ENCODE measurements around the gene SPARC. TPM values are rescaled to one million over a fixed set of nuclear protein-coding genes. Genes with fewer than 3 reads are reported as not detected.

SPARC gene
- total and polyA plus RNA-seq, 5 experiments from 2014 or later = not detected

DNA sequence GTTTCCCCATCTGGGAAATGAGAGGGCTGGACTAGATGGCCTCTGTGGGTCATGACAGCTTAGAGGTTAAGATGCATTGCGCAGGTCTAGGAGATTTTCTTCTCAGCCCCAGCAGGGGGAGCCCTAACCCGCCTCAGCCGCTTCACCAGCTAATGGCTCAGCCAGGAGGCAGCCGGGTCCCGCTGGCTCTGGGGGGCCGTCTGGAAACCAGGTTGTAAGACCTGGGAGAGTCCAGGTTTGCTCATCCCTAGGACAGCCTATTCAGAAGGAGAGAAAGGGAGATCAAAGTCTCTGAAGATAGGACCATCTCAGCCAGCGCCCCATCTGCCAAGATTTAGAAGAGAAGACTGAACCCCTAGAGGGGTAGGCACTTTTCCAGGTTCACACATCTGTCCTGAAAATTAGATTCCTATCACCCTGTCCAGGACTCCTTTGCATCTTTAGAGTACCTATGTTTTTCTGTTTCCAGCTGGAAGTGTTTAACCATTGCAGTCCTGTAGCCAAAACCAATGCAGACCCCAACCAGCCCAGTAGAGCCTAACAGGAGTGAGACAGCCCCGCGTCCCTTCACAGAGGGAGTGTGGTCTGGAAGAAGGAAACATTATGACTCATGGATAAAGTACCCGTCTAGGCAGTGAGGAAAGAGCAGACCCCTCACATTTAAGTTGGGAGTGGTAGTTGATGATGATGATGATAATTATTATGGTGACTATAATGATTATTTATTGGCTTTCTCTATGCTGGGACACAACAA lies 27.5 kb downstream of the SPARC start:
- Mint-ChIP-seq H3K4me1 (peaks cover 4 to 16% (median 12%) of the 10 kb centered on the region in 4 donors), H3K4me3 (no peak overlapping the region), H3K27me3 (peaks cover 0 to 7% (median 3%) of the 10 kb centered on the region in 5 donors), H3K9me3 (no peaks in the 10 kb centered on the region), H3K36me3 (no peaks in the 10 kb centered on the region), H3K27ac (peak overlapping the region in 2 of 10 donors; percentile 18 to 32)
- POLR2A ChIA-PET = interaction anchor here (1.0 to 1.1 kb wide), 2 partner anchors 99 to 112 kb away, joined by 3 to 6 read pairs; partner anchors contain the start of genes ATOX1 and G3BP1
- DNase-seq = peak; percentile 61 to 84 (median 78)
- peak; percentile 95 to 99 for ATAC-seq

- ATAC-seq = no peak
- H3K4me3 Mint-ChIP-seq = no peak overlapping the region
Measured at GRCh38 chr5:151657114-151657513, 29.6 kb downstream of the SPARC start.

GRCh38 chr5:151656311-151656710 lies 30.4 kb downstream of the SPARC start:
- POLR2A ChIA-PET = interaction anchor here (0.7 kb wide), 1 partner anchor 129 kb away, joined by 8 read pairs; no protein-coding TSS in a partner anchor

More at GRCh38 chr5:151657114-151657513, 29.6 kb downstream of the SPARC start:
- H3K4me1 Mint-ChIP-seq = peaks cover 1 to 8% (median 3%) of the 10 kb centered on the region in 4 donors
- H3K27me3 Mint-ChIP-seq = peaks cover 0 to 7% (median 3%) of the 10 kb centered on the region in 5 donors
- no peak for DNase-seq
- H3K27ac Mint-ChIP-seq = no peak overlapping the region
- no peaks in the 10 kb centered on the region for H3K36me3 Mint-ChIP-seq
- POLR2A ChIA-PET = no interaction called here
- no peaks in the 10 kb centered on the region for H3K9me3 Mint-ChIP-seq

GRCh38 chr5:151651997-151652645 lies 34.6 kb downstream of the SPARC start:
- Mint-ChIP-seq H3K27ac (no peak overlapping the region), H3K4me3 (no peak overlapping the region), H3K36me3 (no peaks in the 10 kb centered on the region), H3K4me1 (peaks cover 2 to 7% (median 2%) of the 10 kb centered on the region in 4 donors), H3K27me3 (peaks cover 0 to 6% (median 2%) of the 10 kb centered on the region in 5 donors), H3K9me3 (no peaks in the 10 kb centered on the region)
- ATAC-seq (peak; percentile 95 to 99), DNase-seq (peak; percentile 50 to 84 (median 68))
- POLR2A ChIA-PET = interaction anchor here (0.5 to 1.1 kb wide), 3 partner anchors 39 to 205 kb away, joined by 3 to 4 read pairs (median 3); partner anchors contain the start of gene SLC36A1

More at GRCh38 chr5:151656311-151656710, 30.4 kb downstream of the SPARC start:
- no peak for DNase-seq
- no peaks in the 10 kb centered on the region for H3K9me3 Mint-ChIP-seq
- H3K4me1 Mint-ChIP-seq = peaks cover 3 to 13% (median 5%) of the 10 kb centered on the region in 4 donors
- peaks cover 0 to 7% (median 3%) of the 10 kb centered on the region in 5 donors for H3K27me3 Mint-ChIP-seq
- no peaks in the 10 kb centered on the region for H3K36me3 Mint-ChIP-seq
- ATAC-seq = no peak
- no peak overlapping the region for H3K4me3 Mint-ChIP-seq
- no peak overlapping the region for H3K27ac Mint-ChIP-seq

DNA sequence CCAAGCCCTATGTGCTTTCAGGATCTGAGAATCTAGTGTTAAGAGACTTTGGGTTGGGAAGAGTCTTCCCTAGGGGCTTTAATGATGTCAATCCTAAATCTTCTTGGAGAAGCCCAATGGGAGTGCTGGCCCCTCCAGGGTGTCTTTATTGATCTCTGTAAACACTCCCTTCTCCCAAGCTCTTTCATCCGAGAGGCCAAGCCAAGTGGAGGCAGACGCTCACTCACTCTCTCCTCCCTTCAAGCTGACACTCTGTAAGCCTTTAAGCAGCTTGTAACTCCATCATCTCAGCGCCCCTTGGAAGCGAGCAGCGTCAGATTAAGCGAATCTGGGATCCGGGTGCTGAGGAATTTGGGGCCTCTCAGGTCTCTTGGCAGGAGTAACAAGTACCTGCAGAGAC lies 37.7 kb downstream of the SPARC start:
- peaks cover 2 to 7% (median 3%) of the 10 kb centered on the region in 4 donors for H3K4me1 Mint-ChIP-seq
- ATAC-seq (no peak), DNase-seq (no peak)
- H3K27me3 Mint-ChIP-seq = peaks cover 0 to 4% (median 0%) of the 10 kb centered on the region in 5 donors
- no peaks in the 10 kb centered on the region for H3K9me3 Mint-ChIP-seq
- no peak overlapping the region for H3K27ac Mint-ChIP-seq
- H3K36me3 Mint-ChIP-seq = no peaks in the 10 kb centered on the region
- no peak overlapping the region for H3K4me3 Mint-ChIP-seq
- POLR2A ChIA-PET = no interaction called here

- Mint-ChIP-seq H3K9me3 (no peaks in the 10 kb centered on the region), H3K4me1 (peaks cover 2 to 7% (median 3%) of the 10 kb centered on the region in 4 donors), H3K27ac (peak overlapping the region in 1 of 10 donors; percentile 19), H3K36me3 (no peaks in the 10 kb centered on the region), H3K27me3 (peaks cover 0 to 4% (median 0%) of the 10 kb centered on the region in 5 donors), H3K4me3 (no peak overlapping the region)
- POLR2A ChIA-PET = interaction anchor here (0.7 kb wide), 2 partner anchors 53 to 201 kb away, joined by 3 read pairs; no protein-coding TSS in a partner anchor
- DNase-seq (no peak), ATAC-seq (no peak)
Measured at GRCh38 chr5:151648089-151648488, 38.6 kb downstream of the SPARC start.

DNA sequence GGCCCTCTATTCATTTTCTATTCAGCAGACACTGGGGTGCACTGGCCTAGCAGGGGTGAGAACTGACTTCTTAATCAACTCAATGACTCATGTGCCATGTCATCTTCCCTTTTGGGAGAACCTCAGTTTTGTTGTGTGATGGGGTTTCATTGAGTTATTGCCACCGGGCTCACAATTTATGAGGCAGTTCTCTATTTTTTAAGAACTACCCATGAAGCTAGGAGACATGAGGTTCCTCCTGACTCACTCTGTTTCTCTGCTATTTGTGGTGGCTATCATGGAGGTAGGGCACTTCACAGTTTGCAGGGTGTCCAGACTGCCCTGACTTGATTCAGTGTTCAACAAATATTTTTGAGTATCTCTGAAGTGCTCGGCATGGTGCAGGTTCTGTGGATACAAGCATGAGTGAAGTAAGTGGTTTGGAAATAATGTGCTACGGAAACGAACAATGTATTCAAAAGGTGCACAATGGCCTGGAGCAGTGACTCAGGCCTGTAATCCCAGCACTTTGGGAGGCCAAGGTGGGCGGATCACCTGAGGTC lies 39.3 kb downstream of the SPARC start:
- H3K9me3 Mint-ChIP-seq = no peaks in the 10 kb centered on the region
- no peak for ATAC-seq
- peak overlapping the region in 1 of 10 donors; percentile 19 for H3K27ac Mint-ChIP-seq
- peaks cover 0 to 4% (median 0%) of the 10 kb centered on the region in 5 donors for H3K27me3 Mint-ChIP-seq
- no peaks in the 10 kb centered on the region for H3K36me3 Mint-ChIP-seq
- peaks cover 3 to 7% (median 3%) of the 10 kb centered on the region in 4 donors for H3K4me1 Mint-ChIP-seq
- H3K4me3 Mint-ChIP-seq = no peak overlapping the region
- DNase-seq = no peak
- POLR2A ChIA-PET = interaction anchor here (0.7 kb wide), 2 partner anchors 52 to 200 kb away, joined by 3 read pairs; no protein-coding TSS in a partner anchor

DNA sequence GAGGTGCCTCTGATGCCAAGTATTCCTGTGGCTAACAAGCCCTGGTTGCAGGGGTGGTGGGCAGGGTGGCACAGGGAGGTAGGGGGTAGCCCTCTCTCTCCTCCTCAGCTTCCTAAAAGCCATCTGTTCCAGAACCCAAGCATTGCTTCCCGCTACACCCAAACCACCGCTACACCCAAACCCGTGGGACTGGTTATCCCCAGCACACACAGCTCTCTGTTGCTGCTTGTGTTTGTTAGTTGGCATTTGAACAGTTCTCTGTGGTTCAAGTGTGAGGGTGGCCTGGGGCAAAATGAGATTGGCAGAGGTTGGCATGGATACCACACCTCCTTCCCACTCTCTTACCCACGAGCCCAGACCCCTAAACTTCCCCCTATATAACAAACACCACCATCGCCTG lies 40.4 kb downstream of the SPARC start:
- peaks cover 0 to 3% (median under 1%) of the 10 kb centered on the region in 4 donors for H3K4me1 Mint-ChIP-seq
- ATAC-seq = no peak
- H3K36me3 Mint-ChIP-seq = no peaks in the 10 kb centered on the region
- H3K27me3 Mint-ChIP-seq = peaks cover 0 to 4% (median 0%) of the 10 kb centered on the region in 5 donors
- H3K4me3 Mint-ChIP-seq = no peak overlapping the region
- no peak for DNase-seq
- H3K27ac Mint-ChIP-seq = no peak overlapping the region
- no peaks in the 10 kb centered on the region for H3K9me3 Mint-ChIP-seq
- POLR2A ChIA-PET = no interaction called here

DNA sequence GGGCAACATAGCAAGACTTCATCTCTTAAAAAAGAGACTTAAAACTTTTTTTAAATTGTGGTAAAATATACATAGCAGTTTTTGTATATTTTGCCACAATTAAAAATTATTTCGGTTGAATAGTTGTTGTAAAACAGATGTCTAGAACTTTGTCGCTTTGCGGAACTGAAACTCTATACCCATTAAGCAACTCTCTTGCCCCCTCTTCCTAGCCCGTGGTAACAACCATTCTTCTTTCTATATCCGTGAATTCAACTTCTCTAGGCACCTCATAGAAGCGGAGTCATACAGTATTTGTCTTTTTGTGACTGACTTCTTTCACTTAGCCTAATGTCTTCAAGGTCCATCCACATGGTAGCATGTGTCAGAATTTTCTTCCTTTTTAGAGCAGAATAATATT lies 43.3 kb downstream of the SPARC start:
- Mint-ChIP-seq H3K36me3 (no peaks in the 10 kb centered on the region), H3K4me3 (no peak overlapping the region), H3K27me3 (peaks cover 0 to 4% (median 0%) of the 10 kb centered on the region in 5 donors), H3K4me1 (peaks cover 10 to 17% (median 12%) of the 10 kb centered on the region in 4 donors), H3K27ac (no peak overlapping the region), H3K9me3 (no peaks in the 10 kb centered on the region)
- no peak for ATAC-seq
- POLR2A ChIA-PET = no interaction called here
- no peak for DNase-seq

- H3K4me3 Mint-ChIP-seq = no peak overlapping the region
- DNase-seq = no peak
- ATAC-seq = no peak
Measured at GRCh38 chr5:151642472-151643140, 44.1 kb downstream of the SPARC start.

GRCh38 chr5:151638619-151639018 lies 48.1 kb downstream of the SPARC start:
- Mint-ChIP-seq H3K9me3 (no peaks in the 10 kb centered on the region), H3K27ac (no peak overlapping the region), H3K4me3 (no peak overlapping the region), H3K36me3 (no peaks in the 10 kb centered on the region), H3K4me1 (peaks cover 10 to 17% (median 11%) of the 10 kb centered on the region in 4 donors), H3K27me3 (peaks cover 0 to 2% (median 0%) of the 10 kb centered on the region in 5 donors)
- POLR2A ChIA-PET = no interaction called here
- ATAC-seq (no peak), DNase-seq (no peak)

More at GRCh38 chr5:151642472-151643140, 44.1 kb downstream of the SPARC start:
- Mint-ChIP-seq H3K36me3 (no peaks in the 10 kb centered on the region), H3K27me3 (peaks cover 0 to 2% (median 0%) of the 10 kb centered on the region in 5 donors), H3K4me1 (peaks cover 10 to 17% (median 12%) of the 10 kb centered on the region in 4 donors), H3K9me3 (no peaks in the 10 kb centered on the region), H3K27ac (peak overlapping the region in 1 of 10 donors; percentile 27)
- POLR2A ChIA-PET = no interaction called here

GRCh38 chr5:151637676-151638075 lies 49.0 kb downstream of the SPARC start:
- H3K27me3 Mint-ChIP-seq = peaks cover 0 to 2% (median 0%) of the 10 kb centered on the region in 5 donors
- H3K27ac Mint-ChIP-seq = no peak overlapping the region
- H3K4me3 Mint-ChIP-seq = no peak overlapping the region
- H3K4me1 Mint-ChIP-seq = peaks cover 10 to 17% (median 11%) of the 10 kb centered on the region in 4 donors
- H3K9me3 Mint-ChIP-seq = no peaks in the 10 kb centered on the region
- POLR2A ChIA-PET = no interaction called here
- DNase-seq (no peak), ATAC-seq (no peak)
- H3K36me3 Mint-ChIP-seq = no peaks in the 10 kb centered on the region
